Measurements from ENCODE around the gene NSMCE1.

DNA sequence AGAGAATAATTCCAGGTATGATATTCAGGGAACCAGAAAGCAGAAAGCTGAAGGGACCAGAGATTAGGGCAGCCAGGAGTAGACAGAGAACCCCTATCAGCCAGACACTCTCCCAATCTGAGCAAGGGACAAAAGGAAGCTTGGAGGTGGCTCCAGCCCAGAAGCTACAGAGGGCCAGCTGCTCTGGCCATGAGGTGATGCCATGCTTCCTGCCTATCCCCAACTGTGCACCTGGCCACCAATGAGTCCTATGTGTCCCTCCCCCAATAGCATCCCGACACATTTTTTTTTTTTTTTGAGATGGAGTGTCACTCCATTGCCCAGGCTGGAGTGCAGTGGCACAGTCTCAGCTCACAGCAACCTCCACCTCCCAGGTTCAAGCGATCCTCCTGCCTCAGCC, 30.0 kb downstream of the NSMCE1 start:
- TF ChIP-seq, protein P1, sequence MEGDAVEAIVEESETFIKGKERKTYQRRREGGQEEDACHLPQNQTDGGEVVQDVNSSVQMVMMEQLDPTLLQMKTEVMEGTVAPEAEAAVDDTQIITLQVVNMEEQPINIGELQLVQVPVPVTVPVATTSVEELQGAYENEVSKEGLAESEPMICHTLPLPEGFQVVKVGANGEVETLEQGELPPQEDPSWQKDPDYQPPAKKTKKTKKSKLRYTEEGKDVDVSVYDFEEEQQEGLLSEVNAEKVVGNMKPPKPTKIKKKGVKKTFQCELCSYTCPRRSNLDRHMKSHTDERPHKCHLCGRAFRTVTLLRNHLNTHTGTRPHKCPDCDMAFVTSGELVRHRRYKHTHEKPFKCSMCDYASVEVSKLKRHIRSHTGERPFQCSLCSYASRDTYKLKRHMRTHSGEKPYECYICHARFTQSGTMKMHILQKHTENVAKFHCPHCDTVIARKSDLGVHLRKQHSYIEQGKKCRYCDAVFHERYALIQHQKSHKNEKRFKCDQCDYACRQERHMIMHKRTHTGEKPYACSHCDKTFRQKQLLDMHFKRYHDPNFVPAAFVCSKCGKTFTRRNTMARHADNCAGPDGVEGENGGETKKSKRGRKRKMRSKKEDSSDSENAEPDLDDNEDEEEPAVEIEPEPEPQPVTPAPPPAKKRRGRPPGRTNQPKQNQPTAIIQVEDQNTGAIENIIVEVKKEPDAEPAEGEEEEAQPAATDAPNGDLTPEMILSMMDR (IDR thresholded peaks at IDR 0.05), result no peak
- no peak for TF ChIP-seq POLR2A (IDR thresholded peaks at IDR 0.05)
